Astrocyte of the hippocampus (primary cell): Measurements from ENCODE around the gene MYH9.

Source experiments
- DNase-seq: peaks from one replicate; pipeline ENCODE4 v3.0.0; 2011; ENCODE audit warnings: low read depth, low spot score

The MYH9 gene

DNA sequence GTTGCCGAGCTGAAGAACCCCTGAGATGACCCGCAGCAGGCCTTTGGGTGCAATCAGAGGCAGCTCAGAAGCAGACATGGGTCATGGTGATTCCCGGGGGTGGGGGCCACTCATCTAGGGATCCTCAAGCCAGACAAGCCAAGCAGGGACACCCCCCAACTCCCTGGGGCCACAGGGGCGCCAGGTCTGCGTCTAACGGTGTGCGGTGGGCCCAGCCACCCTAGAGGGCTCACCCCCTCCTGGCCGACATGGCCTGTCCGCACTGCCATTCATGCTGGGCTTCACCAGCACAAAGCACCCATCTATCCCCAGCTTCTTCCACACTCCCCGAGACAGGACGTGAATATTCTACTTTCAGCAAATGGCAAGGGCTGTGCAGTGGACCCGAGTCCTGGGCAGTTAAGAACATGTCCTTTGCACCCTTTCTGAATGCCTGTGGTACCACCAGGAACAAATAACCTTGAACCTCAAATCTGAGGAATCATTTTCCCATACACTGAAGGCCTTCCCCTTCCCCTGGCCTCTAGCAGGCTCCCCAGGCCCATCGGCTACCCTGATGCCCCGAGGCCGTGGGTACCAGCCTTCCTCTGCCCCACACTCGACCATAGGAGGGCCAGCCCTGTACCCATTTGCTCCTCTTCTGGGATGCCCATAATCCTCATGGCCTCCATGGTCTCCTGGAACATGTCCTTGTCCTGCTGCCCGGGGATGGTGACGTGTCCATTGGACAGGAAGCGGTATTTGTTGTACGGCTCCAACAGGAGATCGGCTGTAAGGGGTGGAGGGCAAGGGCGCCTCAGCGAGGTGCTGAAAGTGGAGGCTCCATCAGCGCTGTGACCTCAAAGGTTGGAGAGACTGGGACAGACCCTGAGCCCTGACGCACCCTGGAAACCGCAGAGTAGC lies 67.9 kb downstream of the MYH9 start:
- DNase-seq = no peak

DNA sequence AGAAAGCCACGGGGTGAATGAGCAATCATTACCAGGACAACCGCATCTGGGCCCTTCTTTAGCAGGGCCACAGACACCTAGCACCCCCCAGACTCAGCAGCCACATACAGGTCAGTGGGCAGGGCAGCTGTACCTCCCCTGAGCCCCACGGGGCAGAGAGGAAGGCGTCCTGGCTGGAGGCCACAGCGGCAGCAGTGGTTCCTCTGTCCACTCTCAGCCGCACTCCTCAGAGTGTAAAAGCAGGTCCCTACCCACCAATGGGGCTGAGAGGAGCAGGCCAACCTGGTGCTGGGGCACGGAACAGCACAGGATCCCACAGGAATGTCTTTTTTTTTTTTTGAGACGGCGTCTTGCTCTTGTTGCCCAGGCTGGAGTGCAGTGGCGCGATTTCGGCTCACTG lies 69.3 kb downstream of the MYH9 start:
- no peak for DNase-seq

GRCh38 chr22:36317658-36318271 lies 70.0 kb downstream of the MYH9 start:
- DNase-seq = no peak

DNA sequence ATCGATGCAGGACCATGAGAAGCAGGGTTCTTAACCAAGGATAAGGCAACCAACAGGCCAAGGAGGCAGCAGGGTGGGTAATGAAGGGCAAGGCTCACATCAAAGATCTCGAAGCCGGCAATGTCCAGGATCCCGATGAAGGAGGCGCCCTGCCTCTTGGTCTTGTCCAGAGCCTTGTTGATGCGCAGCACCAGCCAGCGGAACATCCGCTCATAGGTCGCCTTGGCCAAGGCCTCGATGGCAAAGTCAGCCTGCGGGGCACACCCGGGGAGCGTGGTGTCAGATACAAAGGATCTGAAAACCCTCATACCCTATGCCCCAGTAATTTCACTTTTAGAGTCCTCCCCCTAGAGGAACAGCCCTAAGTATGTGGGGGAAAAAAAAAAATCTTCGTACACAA lies 71.3 kb downstream of the MYH9 start:
- DNase-seq = no peak

DNA sequence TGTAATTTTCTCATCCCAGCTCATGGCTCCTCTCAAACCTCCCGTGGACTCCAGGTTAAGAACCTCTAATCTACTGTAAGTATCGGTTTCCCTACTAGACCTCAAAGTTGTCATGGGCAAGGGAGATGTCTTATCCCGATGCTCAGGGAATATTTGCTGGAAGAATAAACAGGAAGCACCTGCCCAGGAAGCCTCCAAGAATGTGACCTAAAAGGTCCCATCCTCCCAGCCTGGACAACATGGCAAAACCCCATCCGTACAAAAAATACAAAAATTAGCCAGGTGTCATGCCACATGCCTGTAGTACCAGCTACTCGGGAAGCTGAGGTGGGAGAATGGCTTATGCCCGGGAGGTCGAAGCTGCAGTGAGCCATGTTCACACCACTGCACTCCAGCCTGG lies 72.4 kb downstream of the MYH9 start:
- no peak for DNase-seq

GRCh38 chr22:36311386-36312085 lies 76.2 kb downstream of the MYH9 start:
- DNase-seq = peak; percentile 51

- DNase-seq = no peak
Measured at GRCh38 chr22:36308880-36309279, 78.9 kb downstream of the MYH9 start.

- no peak for DNase-seq
Measured at GRCh38 chr22:36306227-36306626, 81.5 kb downstream of the MYH9 start.

DNA sequence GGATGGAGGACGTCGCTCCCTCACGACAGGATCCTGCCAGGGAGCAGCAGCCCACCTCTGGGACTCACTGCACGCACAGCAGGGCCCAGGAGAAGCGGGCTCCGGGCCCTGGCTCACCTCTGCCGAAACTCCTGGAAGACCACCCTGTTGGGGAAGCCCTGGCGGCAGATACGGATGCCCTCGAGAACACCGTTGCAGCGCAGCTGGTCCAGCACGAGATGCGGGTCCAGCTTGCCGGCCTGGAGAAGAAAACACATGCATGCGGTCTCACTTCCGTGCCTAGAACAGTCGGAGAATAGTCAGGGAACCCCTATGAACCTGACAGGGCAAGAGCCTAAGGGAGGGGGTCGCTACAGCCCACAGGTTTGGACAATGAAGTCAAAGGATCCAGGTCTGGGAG lies 82.0 kb downstream of the MYH9 start:
- DNase-seq = no peak

DNA sequence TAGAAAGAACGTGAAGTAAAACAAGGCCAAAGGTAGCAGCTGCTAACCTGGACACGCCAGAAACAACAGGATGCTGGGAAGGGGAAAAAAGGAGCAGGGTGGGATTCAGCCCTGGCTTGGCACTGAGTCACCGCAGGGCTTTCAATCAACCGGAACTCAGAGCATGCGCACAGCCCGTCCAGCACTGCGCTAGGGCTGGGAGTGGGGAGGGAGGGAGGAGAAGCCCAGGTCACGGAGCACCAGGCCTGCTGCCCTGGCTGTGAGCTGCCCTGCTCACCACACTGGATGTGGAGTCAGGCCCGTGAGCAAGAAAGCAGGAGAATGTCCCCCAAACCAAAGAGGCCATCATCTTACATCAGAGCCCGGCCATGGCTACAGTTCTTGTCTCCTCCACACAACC lies 83.3 kb downstream of the MYH9 start:
- DNase-seq = no peak

GRCh38 chr22:36303874-36304273 lies 83.9 kb downstream of the MYH9 start:
- DNase-seq = no peak

DNA sequence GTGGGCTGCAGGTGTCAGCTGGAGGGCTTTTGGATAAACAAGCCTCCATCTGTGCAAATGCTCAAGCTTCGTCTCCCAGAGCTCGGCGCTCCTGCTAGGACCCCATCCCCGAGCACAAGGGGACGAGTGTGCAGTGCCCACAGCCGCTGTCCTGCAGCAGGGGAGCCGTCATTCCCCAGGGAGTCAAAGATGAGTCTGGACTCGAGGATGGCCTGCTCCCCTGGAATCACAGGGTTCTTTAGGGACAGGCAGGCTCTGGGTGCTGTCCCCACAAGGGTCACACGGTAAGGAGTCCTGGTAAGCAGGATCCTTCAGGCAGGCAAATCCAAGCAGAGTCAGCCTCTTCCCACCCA lies 84.7 kb downstream of the MYH9 start:
- no peak for DNase-seq

GRCh38 chr22:36302439-36303114 lies 85.2 kb downstream of the MYH9 start:
- DNase-seq = no peak

GRCh38 chr22:36301851-36302250 lies 85.9 kb downstream of the MYH9 start:
- DNase-seq = no peak

DNA sequence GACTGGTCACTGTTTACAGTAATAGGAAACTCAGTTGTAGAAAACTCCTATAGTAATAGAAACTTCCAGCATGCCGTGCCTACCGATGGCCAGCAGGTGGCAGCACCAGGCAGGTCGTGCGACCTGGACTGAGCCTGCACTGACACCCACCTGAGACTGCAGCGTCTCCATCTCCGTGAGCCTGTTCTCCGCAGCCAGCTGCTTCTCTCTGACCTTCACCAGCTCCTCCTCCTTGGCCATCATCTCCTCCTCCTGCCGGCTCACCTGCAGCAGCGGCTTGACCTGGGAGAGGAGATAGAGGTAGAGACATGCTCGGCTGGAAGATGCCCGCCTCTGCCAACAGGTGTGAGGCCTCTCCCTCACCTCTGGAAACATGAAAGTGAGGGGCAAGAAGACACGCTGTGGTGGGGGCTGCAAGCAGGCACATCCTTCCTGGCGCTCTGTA lies 86.4 kb downstream of the MYH9 start:
- peak; percentile 78 for DNase-seq

DNA sequence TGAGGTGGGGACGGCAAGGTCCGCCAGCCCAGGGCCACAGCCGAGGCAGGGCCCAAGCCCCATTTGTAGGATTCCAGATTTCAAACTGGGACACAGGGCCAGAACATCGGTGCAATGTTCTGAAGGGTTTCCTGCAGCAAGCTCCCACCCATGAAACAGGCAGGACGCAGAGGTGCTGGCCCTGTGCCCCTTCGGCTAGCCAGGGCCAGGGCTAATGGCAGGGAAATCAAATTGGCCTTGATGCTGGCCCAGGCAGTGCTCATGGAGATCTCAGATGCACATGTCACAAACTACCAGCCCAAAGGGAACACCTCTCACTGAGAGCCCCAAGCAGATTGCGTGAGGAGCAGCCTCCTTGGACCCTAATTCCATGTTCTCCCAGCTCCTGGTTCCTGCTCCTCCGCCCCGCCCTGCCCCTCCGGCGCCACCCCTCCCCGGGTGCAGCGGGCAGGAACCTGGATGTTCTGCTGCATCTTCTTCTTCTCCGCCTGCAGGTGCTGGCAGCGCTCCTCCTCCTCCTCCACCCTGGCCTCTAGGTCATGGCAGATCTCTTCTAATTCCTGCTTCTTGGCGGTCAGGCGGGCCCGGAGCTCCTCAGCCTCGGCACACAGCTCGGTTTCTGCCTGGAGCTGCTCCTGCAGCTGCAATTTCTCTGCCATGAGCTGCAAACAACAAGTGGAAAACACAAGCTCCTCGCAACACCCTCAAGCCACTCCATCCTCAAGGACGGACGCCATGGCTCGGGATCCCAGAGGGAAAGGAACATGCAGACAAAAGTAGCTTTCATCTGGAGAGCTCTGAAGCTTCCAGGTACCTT lies 87.2 kb downstream of the MYH9 start:
- DNase-seq = no peak

GRCh38 chr22:36299911-36300310 lies 87.9 kb downstream of the MYH9 start:
- DNase-seq = no peak

- no peak for DNase-seq
Measured at GRCh38 chr22:36299295-36299694, 88.5 kb downstream of the MYH9 start.

GRCh38 chr22:36298601-36299000 lies 89.2 kb downstream of the MYH9 start:
- DNase-seq = no peak

DNA sequence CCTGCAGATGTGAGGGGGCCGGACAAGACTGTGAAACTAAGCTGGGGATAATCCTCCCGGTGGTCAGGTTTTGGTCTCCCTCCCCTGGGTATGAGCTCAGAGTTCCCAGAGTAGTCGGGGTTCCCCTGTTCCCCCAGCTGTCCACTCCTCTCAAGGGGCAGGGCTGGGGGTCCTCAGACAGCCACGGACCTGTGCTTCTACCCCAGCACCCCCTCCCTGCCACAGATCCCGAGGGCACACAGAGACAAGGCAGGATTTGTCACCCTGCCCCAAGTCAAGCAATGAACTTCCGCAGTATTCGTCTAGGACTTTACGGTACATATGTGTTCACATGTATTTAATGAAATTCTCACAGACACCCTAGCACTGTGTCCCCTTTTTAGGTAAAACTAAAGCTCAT lies 89.6 kb downstream of the MYH9 start:
- DNase-seq = no peak

DNA sequence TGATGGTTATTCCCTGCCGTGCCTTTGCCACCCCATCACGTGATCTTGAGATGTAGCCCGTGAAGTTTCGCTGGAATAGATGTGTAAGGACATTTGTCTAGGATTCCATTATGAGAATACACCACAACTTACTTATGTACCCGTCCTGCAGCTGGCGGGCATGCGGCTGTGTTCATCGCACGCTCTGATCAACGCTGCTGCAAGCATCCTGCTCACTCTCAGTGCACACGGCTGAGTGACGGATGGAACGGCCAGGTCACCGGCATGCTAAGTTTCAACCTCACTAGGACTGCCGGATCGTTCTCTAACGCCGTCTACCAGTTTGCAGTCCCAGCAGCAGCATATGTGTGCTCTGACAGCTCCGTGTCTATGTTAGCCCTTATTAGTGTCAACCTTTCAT lies 90.2 kb downstream of the MYH9 start:
- DNase-seq = no peak
